VCaP (cell line): ENCODE data around the gene TINAG.
"Not testable (repeated sequence)": the region's sequence is repeated elsewhere in the genome, so short reads cannot be mapped to it uniquely, and the experiment has no call there.

ENCODE experiments used
- H3K27ac ChIP-seq: fragments of 450-650 bp; 2 replicates; pipeline ENCODE4 v1.5.1; 2017
- TF ChIP-seq, protein P1 (sequence below): fragments of 450-650 bp; conservative IDR thresholded peaks from 2 replicates; pipeline ENCODE4 v1.5.1; 2017; ENCODE audit warnings: mild to moderate bottlenecking, moderate library complexity

The TINAG gene

DNA sequence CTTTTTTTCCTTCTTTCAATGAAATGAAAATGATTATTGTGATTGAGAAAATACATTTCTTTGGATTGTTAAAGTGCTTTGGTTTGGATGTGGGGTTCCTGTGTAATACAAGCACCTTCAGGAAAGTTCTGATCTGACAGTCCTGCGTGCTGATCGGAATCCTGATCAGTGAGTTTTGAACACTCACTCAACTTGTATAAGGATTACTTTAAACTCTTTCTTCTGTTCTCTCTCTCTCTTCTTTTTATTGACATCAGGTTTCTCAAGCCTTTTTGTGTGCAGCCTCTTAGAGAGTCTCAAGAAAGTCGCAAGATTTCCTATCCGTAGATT, 710 bp downstream of the TINAG start:
- TF ChIP-seq, protein P1, sequence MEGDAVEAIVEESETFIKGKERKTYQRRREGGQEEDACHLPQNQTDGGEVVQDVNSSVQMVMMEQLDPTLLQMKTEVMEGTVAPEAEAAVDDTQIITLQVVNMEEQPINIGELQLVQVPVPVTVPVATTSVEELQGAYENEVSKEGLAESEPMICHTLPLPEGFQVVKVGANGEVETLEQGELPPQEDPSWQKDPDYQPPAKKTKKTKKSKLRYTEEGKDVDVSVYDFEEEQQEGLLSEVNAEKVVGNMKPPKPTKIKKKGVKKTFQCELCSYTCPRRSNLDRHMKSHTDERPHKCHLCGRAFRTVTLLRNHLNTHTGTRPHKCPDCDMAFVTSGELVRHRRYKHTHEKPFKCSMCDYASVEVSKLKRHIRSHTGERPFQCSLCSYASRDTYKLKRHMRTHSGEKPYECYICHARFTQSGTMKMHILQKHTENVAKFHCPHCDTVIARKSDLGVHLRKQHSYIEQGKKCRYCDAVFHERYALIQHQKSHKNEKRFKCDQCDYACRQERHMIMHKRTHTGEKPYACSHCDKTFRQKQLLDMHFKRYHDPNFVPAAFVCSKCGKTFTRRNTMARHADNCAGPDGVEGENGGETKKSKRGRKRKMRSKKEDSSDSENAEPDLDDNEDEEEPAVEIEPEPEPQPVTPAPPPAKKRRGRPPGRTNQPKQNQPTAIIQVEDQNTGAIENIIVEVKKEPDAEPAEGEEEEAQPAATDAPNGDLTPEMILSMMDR: no peak
- H3K27ac ChIP-seq: no peak overlapping the region

DNA sequence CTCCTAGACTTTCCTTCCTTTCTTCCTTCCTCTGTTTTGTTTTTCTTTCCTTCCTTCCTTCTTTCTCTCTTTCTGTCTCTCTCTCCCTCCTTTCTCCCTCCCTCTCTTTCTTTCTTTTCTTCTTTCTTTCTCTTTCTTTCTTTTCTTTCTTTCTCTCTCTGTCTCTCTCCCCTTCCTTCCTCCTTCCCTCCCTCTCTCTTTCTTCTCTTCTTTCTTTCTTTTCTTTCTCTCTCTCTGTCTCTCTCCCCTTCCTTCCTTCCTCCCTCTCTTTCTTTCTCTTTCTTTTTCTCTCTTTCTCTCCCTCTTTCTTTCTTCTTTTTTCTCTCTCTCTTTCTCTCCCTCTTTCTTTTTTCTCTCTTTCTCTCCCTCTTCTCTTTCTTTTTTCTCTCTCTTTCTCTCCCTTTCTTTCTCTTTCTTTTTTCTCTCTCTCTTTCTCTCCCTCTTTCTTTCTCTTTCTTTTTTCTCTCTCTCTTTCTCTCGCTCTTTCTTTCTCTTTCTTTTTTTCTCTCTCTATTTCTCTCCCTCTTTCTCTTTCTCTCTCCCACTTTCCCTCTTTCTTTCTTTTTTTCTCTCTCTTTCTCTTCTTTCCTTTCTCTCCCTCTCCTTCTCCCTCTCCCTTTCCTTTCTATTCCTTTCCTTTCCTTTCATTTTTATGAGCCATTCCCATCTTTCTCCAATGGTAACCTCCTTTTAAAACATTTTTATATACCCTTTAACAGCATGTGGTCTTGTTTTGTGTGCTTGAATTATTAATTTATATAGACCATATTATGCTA, 2.3 kb downstream of the TINAG start:
- no peak overlapping the region for H3K27ac ChIP-seq
- TF ChIP-seq, protein P1: no peak

DNA sequence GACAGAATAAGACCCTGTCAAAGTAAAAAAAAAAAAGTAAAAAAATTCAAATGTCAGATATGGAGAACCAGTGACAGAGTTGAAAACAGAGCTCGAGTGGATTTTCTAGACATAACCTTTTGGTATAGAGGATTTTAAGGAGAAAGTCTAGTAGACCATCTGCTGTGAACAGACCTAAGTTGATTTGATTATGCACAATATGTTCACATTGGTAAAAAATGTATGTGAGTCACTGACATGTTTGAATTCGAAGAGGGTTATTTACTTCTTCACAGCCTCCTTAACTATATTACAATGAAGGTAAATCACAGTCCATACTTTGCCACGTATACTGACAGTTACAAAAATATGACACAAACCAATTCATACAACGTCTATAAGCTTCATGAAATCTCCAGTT, 7.4 kb downstream of the TINAG start:
- TF ChIP-seq, protein P1: no peak
- no peak overlapping the region for H3K27ac ChIP-seq

DNA sequence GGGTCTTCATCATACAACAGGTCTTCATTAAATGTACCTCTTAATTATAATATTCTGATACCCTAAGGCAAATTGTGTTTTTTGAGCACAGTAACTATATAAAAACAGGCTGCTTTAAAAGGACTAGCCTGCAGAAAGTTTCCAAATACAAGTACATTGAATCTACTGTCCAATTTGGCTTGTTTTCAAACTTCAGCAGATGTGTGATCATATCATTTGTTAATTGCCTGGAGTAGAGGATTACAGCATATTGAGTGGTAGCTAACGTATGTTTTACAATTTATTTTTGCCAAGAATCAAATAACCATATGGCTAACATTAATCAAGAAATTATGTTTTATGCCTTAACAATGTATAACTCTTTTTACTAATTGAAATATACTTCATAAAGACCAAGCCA, 12.6 kb downstream of the TINAG start:
- TF ChIP-seq, protein P1: no peak

DNA sequence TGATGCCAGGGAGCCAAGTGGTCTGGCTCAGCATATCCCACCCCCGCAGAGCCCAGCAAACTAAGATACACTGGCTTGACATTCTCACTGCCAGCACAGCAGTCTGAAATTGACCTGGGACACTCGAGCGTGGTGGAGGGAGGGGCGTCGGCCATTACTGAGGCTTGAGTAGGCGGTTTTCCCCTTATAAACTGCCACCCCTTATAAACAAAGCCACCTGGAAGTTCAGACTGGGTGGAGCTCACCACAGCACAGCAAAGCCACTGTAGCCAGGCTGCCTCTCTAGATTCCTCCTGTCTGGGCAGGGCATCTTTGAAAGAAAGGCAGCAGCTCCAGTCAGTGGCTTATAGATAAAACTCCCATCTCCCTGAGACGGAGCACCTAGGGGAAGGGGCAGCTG, 19.4 kb downstream of the TINAG start:
- TF ChIP-seq, protein P1: no peak

More for the DNA sequence above, 12.6 kb downstream of the TINAG start:
- H3K27ac ChIP-seq: no peak overlapping the region

DNA sequence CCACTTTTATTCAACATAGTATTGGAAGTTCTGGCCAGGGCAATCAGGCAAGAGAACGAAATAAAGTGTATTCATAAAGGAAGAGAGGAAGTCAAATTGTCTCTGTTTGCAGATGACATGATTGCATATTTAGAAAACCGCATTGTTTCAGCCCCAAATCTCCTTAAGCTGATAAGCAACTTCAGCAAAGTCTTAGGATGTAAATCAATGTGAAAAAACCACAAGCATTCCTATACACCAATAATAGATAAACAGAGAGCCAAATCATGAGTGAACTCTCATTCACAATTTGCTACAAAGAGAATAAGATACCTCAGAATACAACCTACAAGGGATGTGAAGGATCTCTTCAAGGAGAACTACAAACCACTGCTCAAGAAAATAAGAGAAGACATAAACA, 23.3 kb downstream of the TINAG start:
- not testable (repeated sequence) for H3K27ac ChIP-seq

More for the DNA sequence above, 19.4 kb downstream of the TINAG start:
- H3K27ac ChIP-seq: no peak overlapping the region

DNA sequence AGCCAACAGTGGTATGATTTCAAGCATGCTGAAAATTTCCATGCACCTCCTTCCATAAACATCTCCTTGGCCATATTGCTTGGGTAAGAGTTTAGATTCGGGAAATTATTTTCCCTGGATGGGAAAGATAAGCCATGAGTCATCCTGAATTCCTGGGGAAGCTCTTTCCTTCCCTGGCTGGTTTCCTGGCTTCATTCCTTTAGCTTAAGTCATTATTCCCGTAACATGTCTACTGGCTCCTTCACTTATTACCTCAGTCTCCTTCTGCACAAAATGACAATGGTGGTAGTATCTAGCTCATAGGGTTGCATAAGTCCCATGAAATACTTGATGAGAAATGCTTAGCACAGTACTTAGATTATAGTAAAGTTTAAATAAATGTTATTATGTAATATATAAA, 27.6 kb downstream of the TINAG start:
- TF ChIP-seq, protein P1: no peak
- no peak overlapping the region for H3K27ac ChIP-seq

DNA sequence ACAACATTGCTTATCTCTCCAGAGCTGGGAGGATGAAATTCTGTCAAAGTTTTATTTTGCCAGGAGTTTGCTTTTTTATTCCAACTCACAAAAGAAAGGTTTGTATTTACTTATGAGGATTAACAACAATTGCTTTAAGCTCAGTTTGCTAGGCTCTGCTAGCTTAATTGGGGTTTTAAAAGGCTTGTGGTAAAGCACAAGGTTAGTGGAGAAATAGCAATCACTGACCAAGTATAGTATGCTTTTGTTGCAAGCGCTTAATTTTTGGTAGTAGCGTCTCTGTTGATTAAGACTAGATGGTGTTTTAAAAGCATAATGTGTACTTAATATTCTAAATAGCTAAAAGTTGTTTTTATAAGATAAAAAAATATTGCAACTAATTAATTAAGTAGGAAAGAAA, 45.7 kb downstream of the TINAG start:
- TF ChIP-seq, protein P1: no peak
- H3K27ac ChIP-seq: no peak overlapping the region
